ENCODE data around the gene SETBP1. TPM values are rescaled to one million over a fixed set of nuclear protein-coding genes. Genes with fewer than 3 reads are reported as not detected.
"Not testable (repeated sequence)": the region's sequence is repeated elsewhere in the genome, so short reads cannot be mapped to it uniquely, and the experiment has no call there.

The SETBP1 gene
- total RNA-seq, 1 donor from 2014 or later: 83.3 TPM

DNA sequence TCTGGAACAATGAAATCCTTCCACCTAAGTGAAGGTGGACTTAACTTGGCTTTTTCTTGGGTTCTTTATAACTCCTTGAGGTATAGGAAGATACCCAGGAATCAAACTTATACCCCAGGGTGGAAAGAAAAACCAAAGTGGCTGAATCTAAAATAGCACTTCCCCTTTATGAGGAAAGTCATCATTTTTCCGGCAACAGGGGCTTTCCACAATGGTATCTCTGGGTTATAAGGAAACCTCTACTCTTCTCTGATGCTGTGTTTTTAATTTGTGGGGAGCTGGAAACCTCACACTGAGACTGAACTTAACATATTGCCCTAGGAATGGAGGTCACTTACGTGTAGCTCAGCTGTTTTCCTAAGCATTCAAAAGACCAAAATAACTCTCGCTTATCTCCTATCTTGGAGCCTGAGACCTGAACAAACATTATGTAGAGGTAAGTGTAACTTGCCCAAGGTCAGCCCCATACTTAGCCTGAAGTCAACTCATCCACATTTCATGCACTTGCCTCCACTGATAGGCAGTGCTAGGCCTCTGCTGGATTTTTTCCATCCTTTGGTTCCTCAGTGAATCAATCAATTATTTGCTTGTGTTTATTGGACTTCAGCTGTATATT is 117.9 kb downstream of the SETBP1 start:
- H3K9me3 Mint-ChIP-seq (ENCODE audit: unreplicated experiment): peaks cover 13% of the 10 kb centered on the region
- peaks cover 9% of the 10 kb centered on the region for H3K36me3 Mint-ChIP-seq (ENCODE audit: unreplicated experiment)
- TF ChIP-seq, protein P1, sequence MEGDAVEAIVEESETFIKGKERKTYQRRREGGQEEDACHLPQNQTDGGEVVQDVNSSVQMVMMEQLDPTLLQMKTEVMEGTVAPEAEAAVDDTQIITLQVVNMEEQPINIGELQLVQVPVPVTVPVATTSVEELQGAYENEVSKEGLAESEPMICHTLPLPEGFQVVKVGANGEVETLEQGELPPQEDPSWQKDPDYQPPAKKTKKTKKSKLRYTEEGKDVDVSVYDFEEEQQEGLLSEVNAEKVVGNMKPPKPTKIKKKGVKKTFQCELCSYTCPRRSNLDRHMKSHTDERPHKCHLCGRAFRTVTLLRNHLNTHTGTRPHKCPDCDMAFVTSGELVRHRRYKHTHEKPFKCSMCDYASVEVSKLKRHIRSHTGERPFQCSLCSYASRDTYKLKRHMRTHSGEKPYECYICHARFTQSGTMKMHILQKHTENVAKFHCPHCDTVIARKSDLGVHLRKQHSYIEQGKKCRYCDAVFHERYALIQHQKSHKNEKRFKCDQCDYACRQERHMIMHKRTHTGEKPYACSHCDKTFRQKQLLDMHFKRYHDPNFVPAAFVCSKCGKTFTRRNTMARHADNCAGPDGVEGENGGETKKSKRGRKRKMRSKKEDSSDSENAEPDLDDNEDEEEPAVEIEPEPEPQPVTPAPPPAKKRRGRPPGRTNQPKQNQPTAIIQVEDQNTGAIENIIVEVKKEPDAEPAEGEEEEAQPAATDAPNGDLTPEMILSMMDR (IDR thresholded peaks at IDR 0.05; ENCODE audit: partially characterized antibody, unreplicated experiment): no peak
- peak overlapping the region; percentile 3 for H3K27ac Mint-ChIP-seq (ENCODE audit: unreplicated experiment)
- H3K4me3 Mint-ChIP-seq (ENCODE audit: unreplicated experiment): no peak overlapping the region
- peaks cover 9% of the 10 kb centered on the region for H3K27me3 Mint-ChIP-seq (ENCODE audit: unreplicated experiment)
- no peak for DNase-seq
- H3K4me1 Mint-ChIP-seq (ENCODE audit: low read depth, unreplicated experiment): peaks cover 45% of the 10 kb centered on the region

DNA sequence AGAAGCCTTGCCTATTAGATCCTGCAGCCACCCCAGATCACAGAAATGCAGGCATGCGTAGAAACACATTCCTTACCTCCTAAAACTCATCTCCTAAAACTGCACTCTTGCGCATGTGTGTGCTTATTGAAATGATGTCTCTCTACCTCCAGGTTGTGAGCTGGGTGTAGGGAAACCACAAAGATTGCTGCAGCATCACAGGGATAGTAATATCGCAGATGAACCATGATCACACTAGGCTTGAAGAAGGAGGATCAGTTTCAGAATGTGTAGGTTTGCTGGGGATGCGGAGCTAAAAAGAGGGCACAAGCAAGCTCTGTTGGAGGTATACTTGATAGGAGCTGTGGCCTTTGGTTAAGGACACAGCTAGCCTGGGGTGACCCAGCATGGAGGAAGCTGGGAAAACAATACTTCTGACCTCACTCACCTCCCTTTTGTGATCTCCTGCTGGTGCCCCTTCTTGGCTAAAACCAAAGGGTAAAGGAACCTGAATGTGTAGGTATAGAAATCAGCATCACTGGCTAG is 118.8 kb downstream of the SETBP1 start:
- TF ChIP-seq, protein P1 (IDR thresholded peaks at IDR 0.05; ENCODE audit: partially characterized antibody, unreplicated experiment): no peak
- Mint-ChIP-seq H3K9me3 (ENCODE audit: unreplicated experiment) (peaks cover 14% of the 10 kb centered on the region), H3K4me1 (ENCODE audit: low read depth, unreplicated experiment) (peaks cover 45% of the 10 kb centered on the region), H3K36me3 (ENCODE audit: unreplicated experiment) (peaks cover 9% of the 10 kb centered on the region), H3K27ac (ENCODE audit: unreplicated experiment) (peak overlapping the region; percentile 53), H3K27me3 (ENCODE audit: unreplicated experiment) (peaks cover 10% of the 10 kb centered on the region), H3K4me3 (ENCODE audit: unreplicated experiment) (no peak overlapping the region)
- DNase-seq: no peak

DNA sequence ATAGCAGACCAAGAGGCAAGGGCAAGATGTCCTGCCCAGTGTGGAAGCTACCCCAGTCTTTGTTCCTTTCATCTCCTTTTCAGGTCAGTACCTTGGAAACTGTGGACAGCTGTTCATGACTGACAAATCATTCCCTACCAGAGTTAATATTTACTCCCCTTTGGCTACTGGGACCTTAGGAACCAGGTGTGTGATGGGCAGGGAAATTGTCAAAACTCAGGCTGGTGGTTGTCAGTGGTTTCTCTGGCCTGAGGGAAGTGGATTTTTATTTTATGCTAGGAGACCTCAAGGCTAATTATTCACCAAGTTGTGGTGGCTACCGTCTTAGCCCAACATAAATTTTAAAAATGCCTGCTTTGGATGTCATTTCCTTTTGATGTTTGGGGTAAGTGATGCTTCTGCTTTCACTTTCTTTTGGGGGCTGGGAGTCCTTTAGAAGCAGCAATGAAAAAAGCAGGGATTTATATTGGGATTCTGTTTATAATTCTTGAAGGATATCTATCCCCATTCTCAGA is 119.3 kb downstream of the SETBP1 start:
- H3K4me3 Mint-ChIP-seq (ENCODE audit: unreplicated experiment): no peak overlapping the region
- DNase-seq: no peak
- H3K9me3 Mint-ChIP-seq (ENCODE audit: unreplicated experiment): peaks cover 14% of the 10 kb centered on the region
- H3K4me1 Mint-ChIP-seq (ENCODE audit: low read depth, unreplicated experiment): peaks cover 48% of the 10 kb centered on the region
- TF ChIP-seq, protein P1 (IDR thresholded peaks at IDR 0.05; ENCODE audit: partially characterized antibody, unreplicated experiment): no peak
- H3K27ac Mint-ChIP-seq (ENCODE audit: unreplicated experiment): peak overlapping the region; percentile 2
- peaks cover 10% of the 10 kb centered on the region for H3K27me3 Mint-ChIP-seq (ENCODE audit: unreplicated experiment)
- H3K36me3 Mint-ChIP-seq (ENCODE audit: unreplicated experiment): peaks cover 9% of the 10 kb centered on the region

DNA sequence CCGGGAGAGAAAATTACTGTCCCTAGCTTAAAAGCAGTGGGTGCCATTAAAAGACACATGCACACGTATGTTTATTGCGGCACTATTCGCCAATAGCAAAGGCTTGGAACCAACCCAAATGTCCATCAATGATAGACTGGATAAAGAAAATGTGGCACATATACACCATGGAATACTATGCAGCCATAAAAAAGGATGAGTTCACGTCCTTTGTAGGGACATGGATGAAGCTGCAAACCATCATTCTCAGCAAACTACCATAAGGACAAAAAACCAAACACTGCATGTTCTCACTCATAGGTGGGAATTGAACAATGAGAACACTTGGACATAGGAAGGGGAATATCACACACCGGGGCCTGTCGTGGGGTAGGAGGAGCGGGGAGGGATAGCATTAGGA is 120.1 kb downstream of the SETBP1 start:
- H3K27me3 Mint-ChIP-seq (ENCODE audit: unreplicated experiment): peaks cover 14% of the 10 kb centered on the region
- peaks cover 52% of the 10 kb centered on the region for H3K4me1 Mint-ChIP-seq (ENCODE audit: low read depth, unreplicated experiment)
- not testable (repeated sequence) for DNase-seq; H3K36me3 Mint-ChIP-seq (ENCODE audit: unreplicated experiment); H3K4me3 Mint-ChIP-seq (ENCODE audit: unreplicated experiment); H3K27ac Mint-ChIP-seq (ENCODE audit: unreplicated experiment)
- peaks cover 18% of the 10 kb centered on the region for H3K9me3 Mint-ChIP-seq (ENCODE audit: unreplicated experiment)

DNA sequence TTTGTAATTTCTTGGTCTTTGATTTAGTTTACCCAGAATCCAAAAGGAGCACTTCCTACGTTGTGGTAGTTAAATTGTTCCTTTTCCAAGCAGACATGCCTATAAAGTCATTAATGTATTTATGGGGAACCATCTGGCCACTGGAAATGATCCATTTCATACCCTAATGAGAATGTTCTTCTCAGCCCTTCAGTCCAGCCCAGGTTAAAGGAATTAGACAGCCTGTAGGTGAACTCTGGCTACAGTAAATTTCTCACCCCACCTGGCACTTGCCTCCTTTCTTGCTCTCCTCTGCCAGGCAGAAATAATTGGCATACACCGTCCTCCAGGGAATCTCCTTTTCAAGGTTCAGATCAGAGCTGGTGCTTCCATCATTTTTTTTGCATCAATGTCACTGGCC is 121.1 kb downstream of the SETBP1 start:
- Mint-ChIP-seq H3K27me3 (ENCODE audit: unreplicated experiment) (peaks cover 14% of the 10 kb centered on the region), H3K4me3 (ENCODE audit: unreplicated experiment) (peak overlapping the region; percentile 51), H3K9me3 (ENCODE audit: unreplicated experiment) (peaks cover 16% of the 10 kb centered on the region), H3K27ac (ENCODE audit: unreplicated experiment) (peak overlapping the region; percentile 98), H3K36me3 (ENCODE audit: unreplicated experiment) (peaks cover 9% of the 10 kb centered on the region), H3K4me1 (ENCODE audit: low read depth, unreplicated experiment) (peaks cover 49% of the 10 kb centered on the region)
- DNase-seq: no peak
- TF ChIP-seq, protein P1 (IDR thresholded peaks at IDR 0.05; ENCODE audit: partially characterized antibody, unreplicated experiment): no peak

Measured in glutamatergic neuron (in vitro differentiated cells).